Adipocyte (in vitro differentiated cells): Measurements from ENCODE around the gene RNU5D-1.

Experiments
- DNase-seq: peaks from one replicate; pipeline ENCODE4 v3.0.0-alpha.2; 2015; ENCODE audit warnings: low read depth
- H3K27me3 ChIP-seq: replicated peaks from 2 replicates; pipeline ENCODE4 v1.7.0; 2013; ENCODE audit warnings: mild to moderate bottlenecking, low read length, moderate library complexity; ENCODE audit not compliant: control insufficient read depth, insufficient read depth
- H3K36me3 ChIP-seq: 2 replicates; pipeline ENCODE4 v1.7.0; 2013; ENCODE audit warnings: low read length, mild to moderate bottlenecking, moderate library complexity; ENCODE audit not compliant: control insufficient read depth, insufficient read depth, severe bottlenecking
- H3K4me1 ChIP-seq: 2 replicates; pipeline ENCODE4 v1.7.0; 2013; ENCODE audit warnings: mild to moderate bottlenecking, low read length, moderate library complexity; ENCODE audit not compliant: control insufficient read depth, insufficient read depth
- H3K4me3 ChIP-seq: 2 replicates; pipeline ENCODE4 v1.7.0; 2013; ENCODE audit warnings: mild to moderate bottlenecking, low read length, moderate library complexity
- H3K9ac ChIP-seq: 2 replicates; pipeline ENCODE4 v1.7.0; 2013; ENCODE audit warnings: mild to moderate bottlenecking, low read length, moderate library complexity
- H3K9me3 ChIP-seq: 2 replicates; pipeline ENCODE4 v1.7.0; 2013; ENCODE audit warnings: mild to moderate bottlenecking, low read length, moderate library complexity; ENCODE audit not compliant: control insufficient read depth

The RNU5D-1 gene

DNA sequence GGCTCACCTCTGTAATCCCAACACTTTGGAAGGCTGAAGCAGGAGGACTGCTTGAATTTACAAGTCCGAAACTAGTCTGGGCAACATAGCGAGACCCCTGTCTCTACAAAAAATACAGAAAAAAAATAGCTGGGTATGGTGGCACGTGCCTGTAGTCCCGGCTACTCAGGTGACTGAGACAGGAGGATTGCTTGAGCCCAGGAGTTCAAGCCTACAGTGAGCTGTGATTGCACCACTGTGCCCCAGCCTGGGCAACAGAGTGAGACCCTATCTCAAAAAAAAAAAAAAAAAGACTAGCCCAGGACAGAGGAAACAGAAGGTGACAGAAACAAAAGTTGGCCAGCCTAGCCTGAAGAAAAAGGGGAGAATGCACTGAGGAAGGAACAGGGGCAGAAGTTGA, 35.3 kb downstream of the RNU5D-1 start:
- no peak for DNase-seq
- H3K36me3 ChIP-seq, result no peaks in the 10 kb centered on the region
- H3K27me3 ChIP-seq, result no peaks in the 10 kb centered on the region
- no peaks in the 10 kb centered on the region for H3K9me3 ChIP-seq
- H3K4me1 ChIP-seq, result no peaks in the 10 kb centered on the region
- H3K9ac ChIP-seq, result no peak overlapping the region
- H3K4me3 ChIP-seq, result no peak overlapping the region

DNA sequence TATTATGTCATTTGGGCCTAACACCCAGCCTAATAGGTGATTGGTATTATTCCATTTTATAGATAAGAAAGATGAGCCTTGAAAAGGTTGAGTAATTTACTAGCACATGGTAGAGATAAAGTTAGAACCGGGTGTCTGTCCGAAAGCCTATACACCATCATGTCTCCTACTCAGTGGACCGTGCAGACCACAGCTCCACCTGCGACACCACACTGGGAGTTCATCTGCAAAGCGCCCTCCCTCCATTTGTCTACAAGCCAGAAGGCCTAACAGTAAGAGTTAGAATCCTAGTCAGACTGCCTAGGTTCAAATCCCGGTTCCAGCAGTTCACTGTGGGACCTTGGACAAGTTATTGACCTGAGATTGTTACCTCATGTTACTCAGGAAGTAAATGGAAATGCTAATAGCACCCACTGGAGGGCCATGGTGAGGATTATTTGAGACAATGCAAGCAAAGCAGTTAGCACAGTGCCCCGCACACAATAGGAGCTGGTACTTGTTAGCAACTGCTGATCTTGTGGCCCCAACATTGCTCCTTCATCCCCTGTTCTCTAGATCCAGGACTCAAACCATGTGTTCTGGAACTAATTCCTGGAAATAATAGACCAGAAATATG, 36.0 kb downstream of the RNU5D-1 start:
- Histone ChIP-seq H3K4me1 (no peaks in the 10 kb centered on the region), H3K9ac (no peak overlapping the region), H3K27me3 (no peaks in the 10 kb centered on the region), H3K36me3 (no peaks in the 10 kb centered on the region), H3K9me3 (no peaks in the 10 kb centered on the region), H3K4me3 (no peak overlapping the region)
- no peak for DNase-seq

DNA sequence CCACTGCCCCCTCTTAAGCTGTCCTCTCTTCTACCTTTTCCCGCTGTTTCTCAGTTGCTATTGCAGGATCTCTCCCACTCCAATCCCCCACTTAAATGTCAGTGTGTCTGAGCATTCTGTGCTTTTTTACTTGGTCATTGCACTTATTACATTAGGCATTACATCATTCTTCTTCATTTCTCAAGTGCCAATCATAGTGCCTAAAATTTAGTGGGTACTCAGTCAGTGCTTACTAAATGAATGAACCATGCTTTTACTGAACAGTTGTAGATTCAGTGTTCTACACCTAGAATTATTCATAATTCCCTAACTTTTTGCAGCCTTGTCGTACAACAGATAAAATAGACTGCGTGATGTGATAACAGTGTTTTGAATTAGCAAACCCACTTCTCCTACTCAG, 37.1 kb downstream of the RNU5D-1 start:
- Histone ChIP-seq H3K9me3 (no peaks in the 10 kb centered on the region), H3K9ac (no peak overlapping the region), H3K4me1 (no peaks in the 10 kb centered on the region), H3K4me3 (no peak overlapping the region), H3K27me3 (no peaks in the 10 kb centered on the region), H3K36me3 (no peaks in the 10 kb centered on the region)
- DNase-seq, result no peak

DNA sequence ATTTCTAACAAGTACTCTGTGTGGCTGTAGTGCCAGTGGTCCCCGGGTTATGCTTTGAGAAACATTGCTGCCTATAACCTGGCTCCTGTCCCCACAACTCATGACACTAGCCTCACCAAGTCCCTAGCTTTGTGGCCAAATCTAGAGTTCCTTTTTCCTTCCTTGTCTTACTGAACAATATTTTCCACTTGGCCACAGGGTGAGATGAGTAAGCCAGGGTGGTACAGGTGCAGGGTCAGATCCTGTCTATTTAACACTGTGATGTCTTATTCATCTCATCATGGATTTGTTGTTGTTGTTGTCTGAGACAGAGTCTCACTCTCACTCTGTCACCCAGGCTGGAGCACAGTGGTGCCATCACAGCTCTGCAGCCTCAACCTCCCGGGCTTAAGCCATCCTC, 37.8 kb downstream of the RNU5D-1 start:
- H3K27me3 ChIP-seq, result no peaks in the 10 kb centered on the region

DNA sequence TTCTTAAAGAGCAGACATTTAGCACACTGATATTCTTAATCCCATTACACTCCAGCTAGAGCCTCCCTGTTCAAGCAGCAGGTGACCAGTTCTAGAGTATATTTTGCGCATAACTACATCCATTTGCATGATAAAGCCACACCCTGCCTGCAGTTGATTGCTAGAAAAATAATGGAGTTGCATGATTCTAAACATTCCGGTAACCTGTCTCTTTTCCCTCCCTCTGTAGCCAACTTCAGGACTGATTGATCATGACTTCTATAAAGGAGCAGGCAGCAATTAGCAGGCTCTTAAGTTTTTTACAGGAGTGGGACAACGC, 41.6 kb downstream of the RNU5D-1 start:
- Histone ChIP-seq H3K4me1 (peaks cover 5% of the 10 kb centered on the region), H3K36me3 (no peaks in the 10 kb centered on the region), H3K9ac (no peak overlapping the region), H3K4me3 (no peak overlapping the region), H3K9me3 (no peaks in the 10 kb centered on the region), H3K27me3 (no peaks in the 10 kb centered on the region)
- no peak for DNase-seq

More for the DNA sequence above, 37.8 kb downstream of the RNU5D-1 start:
- H3K4me1 ChIP-seq, result no peaks in the 10 kb centered on the region
- H3K4me3 ChIP-seq, result no peak overlapping the region
- no peak for DNase-seq
- no peaks in the 10 kb centered on the region for H3K9me3 ChIP-seq
- no peak overlapping the region for H3K9ac ChIP-seq
- H3K36me3 ChIP-seq, result no peaks in the 10 kb centered on the region

DNA sequence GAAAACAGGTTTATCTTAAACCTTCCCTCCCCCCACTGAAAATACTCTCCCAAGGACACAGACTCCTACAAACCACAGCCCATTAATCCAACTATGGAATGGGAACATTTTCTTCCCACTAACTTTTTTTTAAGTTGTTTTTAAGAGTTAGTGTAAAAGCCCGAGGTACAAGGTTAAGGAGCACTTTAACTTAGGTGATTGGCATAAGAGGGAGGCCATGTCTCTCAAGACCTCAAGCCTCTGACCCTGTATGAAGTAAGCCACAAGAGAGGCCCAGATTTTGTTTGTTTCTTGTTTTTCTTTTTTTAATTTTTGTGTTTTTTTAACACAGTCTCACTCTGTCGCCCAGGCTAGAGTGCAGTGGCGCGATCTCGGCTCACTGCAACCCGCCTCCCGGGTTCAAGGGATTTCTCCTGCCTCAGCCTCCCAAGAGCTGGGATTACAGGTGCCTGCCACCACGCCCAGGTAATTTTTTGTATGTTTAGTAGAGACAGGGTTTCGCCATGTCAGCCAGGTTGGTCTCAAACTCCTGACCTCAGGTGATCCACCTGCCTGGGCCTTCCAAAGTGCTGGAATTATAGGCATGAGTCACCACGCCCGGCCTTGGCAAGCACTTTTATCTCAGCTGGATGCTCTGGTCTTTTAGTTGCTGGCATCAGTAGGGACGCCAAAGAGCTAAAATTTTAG, 42.1 kb downstream of the RNU5D-1 start:
- DNase-seq, result no peak
- Histone ChIP-seq H3K27me3 (no peaks in the 10 kb centered on the region), H3K36me3 (no peaks in the 10 kb centered on the region), H3K4me1 (peaks cover 5% of the 10 kb centered on the region), H3K9me3 (no peaks in the 10 kb centered on the region), H3K9ac (no peak overlapping the region), H3K4me3 (no peak overlapping the region)

DNA sequence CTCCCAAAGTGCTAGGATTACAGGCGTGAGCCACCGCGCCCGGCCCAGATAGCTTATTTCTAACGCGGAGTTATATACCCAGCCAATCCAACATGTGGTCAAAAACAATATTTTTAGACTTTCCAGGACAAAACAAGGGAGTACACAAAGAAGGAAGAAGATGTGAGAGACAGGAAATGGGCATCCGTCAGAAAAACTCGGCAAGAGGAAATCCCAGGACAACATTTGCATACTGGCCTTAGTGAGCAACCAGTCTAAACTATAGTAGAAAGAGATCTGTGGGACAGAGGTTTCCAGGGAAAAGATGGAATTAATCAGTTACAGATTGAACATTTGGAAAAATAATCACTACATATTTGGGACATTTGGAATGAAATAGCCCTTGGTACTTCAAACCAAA, 45.1 kb downstream of the RNU5D-1 start:
- no peak for DNase-seq
- H3K4me1 ChIP-seq, result peaks cover 5% of the 10 kb centered on the region
- no peak overlapping the region for H3K4me3 ChIP-seq
- no peaks in the 10 kb centered on the region for H3K36me3 ChIP-seq
- no peak overlapping the region for H3K9ac ChIP-seq
- H3K27me3 ChIP-seq, result no peaks in the 10 kb centered on the region
- no peaks in the 10 kb centered on the region for H3K9me3 ChIP-seq

DNA sequence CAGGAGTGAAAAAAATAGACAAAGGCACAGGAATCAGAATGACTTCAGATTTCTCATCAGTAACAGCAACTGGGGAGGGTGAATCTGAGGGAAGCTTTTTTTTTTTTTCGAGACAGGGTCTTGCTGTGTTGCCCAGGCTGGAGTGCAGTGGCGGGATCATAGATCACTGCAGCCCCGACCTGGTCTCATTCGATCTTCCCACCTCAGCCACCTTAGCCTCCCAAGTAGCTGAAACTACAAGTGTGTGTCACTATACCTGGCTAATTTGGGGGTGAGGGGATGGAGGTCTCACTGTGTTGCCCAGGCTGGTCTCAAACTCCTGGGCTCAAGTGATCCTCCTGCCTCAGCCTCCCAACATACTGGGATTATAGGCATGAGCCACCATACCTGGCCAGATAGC, 45.8 kb downstream of the RNU5D-1 start:
- peaks cover 5% of the 10 kb centered on the region for H3K4me1 ChIP-seq

DNA sequence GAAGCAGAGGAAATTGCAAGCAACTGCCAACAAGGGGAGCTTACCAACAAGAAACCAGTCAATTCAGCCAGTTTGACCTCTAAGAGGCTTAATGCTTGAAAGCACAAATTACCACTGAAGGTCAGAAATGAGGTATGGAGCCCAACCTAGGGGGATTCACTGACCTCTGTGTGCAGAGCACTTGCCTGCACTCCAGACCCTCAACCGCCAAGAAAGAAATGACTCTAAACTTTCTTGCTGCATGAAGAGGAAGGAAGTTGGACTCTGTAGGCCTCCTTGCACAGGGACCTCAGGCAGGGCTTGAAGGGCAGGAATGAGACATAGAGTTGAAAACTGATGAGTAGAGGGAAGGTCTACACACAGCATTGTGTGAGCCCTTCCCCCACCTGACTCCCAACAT, 46.4 kb downstream of the RNU5D-1 start:
- Histone ChIP-seq H3K4me3 (no peak overlapping the region), H3K9ac (no peak overlapping the region), H3K27me3 (no peaks in the 10 kb centered on the region), H3K36me3 (no peaks in the 10 kb centered on the region), H3K9me3 (no peaks in the 10 kb centered on the region), H3K4me1 (peaks cover 5% of the 10 kb centered on the region)
- DNase-seq, result no peak

More for the DNA sequence above, 45.8 kb downstream of the RNU5D-1 start:
- H3K4me3 ChIP-seq, result no peak overlapping the region
- H3K9me3 ChIP-seq, result no peaks in the 10 kb centered on the region
- no peak overlapping the region for H3K9ac ChIP-seq
- H3K27me3 ChIP-seq, result no peaks in the 10 kb centered on the region
- DNase-seq, result no peak
- H3K36me3 ChIP-seq, result no peaks in the 10 kb centered on the region

DNA sequence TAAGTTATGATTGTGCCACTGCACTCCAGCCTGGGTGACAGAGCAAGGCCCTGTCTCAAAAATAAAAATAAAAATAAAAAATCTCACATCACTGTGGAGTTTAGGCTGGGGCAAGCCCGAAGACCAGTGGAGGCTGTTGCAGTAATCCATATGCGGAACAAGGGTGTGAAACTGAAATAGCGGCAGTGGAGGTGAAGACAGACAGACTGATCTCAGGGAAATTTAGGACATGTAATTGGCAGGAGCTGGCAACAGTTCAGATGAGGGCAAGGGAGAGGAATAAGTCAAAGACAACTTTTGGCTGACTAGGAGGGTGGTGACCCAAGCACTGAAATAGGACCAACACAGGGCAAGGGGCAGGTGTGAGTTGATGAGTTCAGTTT, 48.1 kb downstream of the RNU5D-1 start:
- Histone ChIP-seq H3K9me3 (no peaks in the 10 kb centered on the region), H3K4me1 (peaks cover 16% of the 10 kb centered on the region)
- no peak for DNase-seq

DNA sequence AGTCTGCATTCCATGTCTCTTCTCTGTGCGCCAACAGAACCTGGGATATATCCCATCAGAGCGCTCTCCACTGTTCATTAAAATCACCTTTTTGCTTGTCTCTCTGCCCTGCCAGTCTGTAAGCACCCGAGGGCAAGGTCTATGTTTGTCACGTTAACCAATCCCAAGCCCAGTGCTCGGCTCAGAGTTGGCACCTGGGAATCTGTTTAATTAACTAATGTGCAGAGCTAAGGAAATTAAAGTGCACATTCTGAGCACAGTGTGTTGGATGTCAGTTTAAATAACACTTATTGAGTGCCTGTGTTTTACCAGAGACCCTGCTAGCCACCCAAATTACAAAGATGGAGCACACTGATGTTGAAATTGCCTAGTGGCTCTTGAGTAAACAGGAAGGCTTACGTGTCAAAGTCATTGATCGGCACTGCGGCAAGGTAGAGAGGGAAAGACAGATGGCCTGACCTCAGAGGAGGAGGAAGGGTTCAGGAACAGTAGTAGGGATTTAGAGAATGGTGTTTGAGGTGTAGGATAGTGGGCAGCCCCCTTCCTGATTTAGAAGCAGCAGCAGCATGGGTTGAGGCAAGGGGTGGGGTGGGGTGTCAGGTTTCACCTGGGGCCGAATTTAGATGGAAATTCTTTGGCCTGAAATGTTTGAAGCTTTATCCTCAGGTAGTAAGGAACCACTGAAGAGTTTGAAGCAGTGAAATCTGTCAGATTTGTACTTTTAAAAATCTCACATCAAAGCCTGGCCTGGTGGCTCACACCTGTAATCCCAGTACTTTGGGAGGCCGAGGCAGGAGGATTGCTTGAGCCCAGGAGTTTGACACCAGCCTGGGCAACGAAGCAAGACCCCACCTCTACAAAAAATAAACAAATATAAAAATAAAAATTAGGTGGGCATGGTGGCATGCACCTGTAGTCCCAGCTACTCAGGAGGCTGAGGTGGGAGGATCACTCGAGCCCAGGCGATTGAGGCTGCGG, 48.8 kb downstream of the RNU5D-1 start:
- H3K36me3 ChIP-seq, result no peaks in the 10 kb centered on the region
- no peaks in the 10 kb centered on the region for H3K9me3 ChIP-seq
- DNase-seq, result no peak
- no peaks in the 10 kb centered on the region for H3K27me3 ChIP-seq
- no peak overlapping the region for H3K9ac ChIP-seq
- H3K4me3 ChIP-seq, result no peak overlapping the region
- H3K4me1 ChIP-seq, result peaks cover 19% of the 10 kb centered on the region

More for the DNA sequence above, 48.1 kb downstream of the RNU5D-1 start:
- no peaks in the 10 kb centered on the region for H3K36me3 ChIP-seq
- no peaks in the 10 kb centered on the region for H3K27me3 ChIP-seq
- H3K9ac ChIP-seq, result no peak overlapping the region
- H3K4me3 ChIP-seq, result no peak overlapping the region
